ENCODE results near the gene SLC6A11.

The SLC6A11 gene

DNA sequence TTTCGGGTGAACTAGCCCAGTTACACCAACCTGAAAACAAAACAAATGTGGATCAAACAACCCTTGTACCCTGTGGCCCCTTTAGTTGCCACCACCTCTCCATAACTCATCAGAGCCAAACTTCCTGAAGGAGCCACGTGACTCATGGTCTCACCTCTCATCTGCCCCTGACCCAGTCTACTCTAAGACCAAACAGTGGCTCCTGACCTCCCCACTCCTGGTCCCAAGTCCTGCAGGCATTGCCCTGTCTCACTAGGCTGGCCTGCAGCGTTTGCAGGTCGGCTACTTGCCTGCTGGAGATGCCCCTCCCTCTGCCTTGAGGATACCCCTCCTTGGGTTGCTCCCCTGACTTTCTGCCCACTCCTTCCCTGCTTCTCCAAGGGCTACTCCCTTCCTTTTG lies 23.1 kb downstream of the SLC6A11 start:
- TF ChIP-seq ISL1 (CRISPR knock-in tag; IDR thresholded peaks at IDR 0.05) (no peak), RARB (CRISPR knock-in tag; IDR thresholded peaks at IDR 0.05) (no peak), ZC3H10 (CRISPR knock-in tag; IDR thresholded peaks at IDR 0.05) (no peak), CSDC2 (CRISPR knock-in tag; IDR thresholded peaks at IDR 0.05) (no peak), ZNF8 (CRISPR knock-in tag; IDR thresholded peaks at IDR 0.05) (no peak), TOX (CRISPR knock-in tag; IDR thresholded peaks at IDR 0.05; ENCODE audit: borderline replicate concordance) (no peak), ZFP30 (CRISPR knock-in tag; IDR thresholded peaks at IDR 0.05) (no peak), GLIS3 (CRISPR knock-in tag; IDR thresholded peaks at IDR 0.05) (no peak), OSR1 (CRISPR knock-in tag; IDR thresholded peaks at IDR 0.05) (no peak), ARNTL (CRISPR knock-in tag; IDR thresholded peaks at IDR 0.05; ENCODE audit: borderline replicate concordance, low read depth) (no peak), PPARA (CRISPR knock-in tag; IDR thresholded peaks at IDR 0.05; ENCODE audit: borderline replicate concordance) (no peak), ZFP3 (CRISPR knock-in tag; IDR thresholded peaks at IDR 0.05) (no peak), ZNF70 (CRISPR knock-in tag; IDR thresholded peaks at IDR 0.05) (no peak), TCF4 (CRISPR knock-in tag; IDR thresholded peaks at IDR 0.05; ENCODE audit: borderline replicate concordance) (no peak), BACH2 (CRISPR knock-in tag; IDR thresholded peaks at IDR 0.05; ENCODE audit: borderline replicate concordance) (no peak)
- TF ChIP-seq, protein P1, sequence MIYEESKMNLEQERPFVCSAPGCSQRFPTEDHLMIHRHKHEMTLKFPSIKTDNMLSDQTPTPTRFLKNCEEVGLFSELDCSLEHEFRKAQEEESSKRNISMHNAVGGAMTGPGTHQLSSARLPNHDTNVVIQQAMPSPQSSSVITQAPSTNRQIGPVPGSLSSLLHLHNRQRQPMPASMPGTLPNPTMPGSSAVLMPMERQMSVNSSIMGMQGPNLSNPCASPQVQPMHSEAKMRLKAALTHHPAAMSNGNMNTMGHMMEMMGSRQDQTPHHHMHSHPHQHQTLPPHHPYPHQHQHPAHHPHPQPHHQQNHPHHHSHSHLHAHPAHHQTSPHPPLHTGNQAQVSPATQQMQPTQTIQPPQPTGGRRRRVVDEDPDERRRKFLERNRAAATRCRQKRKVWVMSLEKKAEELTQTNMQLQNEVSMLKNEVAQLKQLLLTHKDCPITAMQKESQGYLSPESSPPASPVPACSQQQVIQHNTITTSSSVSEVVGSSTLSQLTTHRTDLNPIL (CRISPR knock-in tag; IDR thresholded peaks at IDR 0.05; ENCODE audit: low read depth): no peak
- TF ChIP-seq, protein P2, sequence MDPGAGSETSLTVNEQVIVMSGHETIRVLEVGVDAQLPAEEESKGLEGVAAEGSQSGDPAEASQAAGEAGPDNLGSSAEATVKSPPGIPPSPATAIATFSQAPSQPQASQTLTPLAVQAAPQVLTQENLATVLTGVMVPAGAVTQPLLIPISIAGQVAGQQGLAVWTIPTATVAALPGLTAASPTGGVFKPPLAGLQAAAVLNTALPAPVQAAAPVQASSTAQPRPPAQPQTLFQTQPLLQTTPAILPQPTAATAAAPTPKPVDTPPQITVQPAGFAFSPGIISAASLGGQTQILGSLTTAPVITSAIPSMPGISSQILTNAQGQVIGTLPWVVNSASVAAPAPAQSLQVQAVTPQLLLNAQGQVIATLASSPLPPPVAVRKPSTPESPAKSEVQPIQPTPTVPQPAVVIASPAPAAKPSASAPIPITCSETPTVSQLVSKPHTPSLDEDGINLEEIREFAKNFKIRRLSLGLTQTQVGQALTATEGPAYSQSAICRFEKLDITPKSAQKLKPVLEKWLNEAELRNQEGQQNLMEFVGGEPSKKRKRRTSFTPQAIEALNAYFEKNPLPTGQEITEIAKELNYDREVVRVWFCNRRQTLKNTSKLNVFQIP (CRISPR knock-in tag; IDR thresholded peaks at IDR 0.05; ENCODE audit: borderline replicate concordance, low read depth): no peak
- TF ChIP-seq, protein P3, sequence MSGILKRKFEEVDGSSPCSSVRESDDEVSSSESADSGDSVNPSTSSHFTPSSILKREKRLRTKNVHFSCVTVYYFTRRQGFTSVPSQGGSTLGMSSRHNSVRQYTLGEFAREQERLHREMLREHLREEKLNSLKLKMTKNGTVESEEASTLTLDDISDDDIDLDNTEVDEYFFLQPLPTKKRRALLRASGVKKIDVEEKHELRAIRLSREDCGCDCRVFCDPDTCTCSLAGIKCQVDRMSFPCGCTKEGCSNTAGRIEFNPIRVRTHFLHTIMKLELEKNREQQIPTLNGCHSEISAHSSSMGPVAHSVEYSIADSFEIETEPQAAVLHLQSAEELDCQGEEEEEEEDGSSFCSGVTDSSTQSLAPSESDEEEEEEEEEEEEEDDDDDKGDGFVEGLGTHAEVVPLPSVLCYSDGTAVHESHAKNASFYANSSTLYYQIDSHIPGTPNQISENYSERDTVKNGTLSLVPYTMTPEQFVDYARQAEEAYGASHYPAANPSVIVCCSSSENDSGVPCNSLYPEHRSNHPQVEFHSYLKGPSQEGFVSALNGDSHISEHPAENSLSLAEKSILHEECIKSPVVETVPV (CRISPR knock-in tag; IDR thresholded peaks at IDR 0.05): no peak
- TF ChIP-seq, protein P4, sequence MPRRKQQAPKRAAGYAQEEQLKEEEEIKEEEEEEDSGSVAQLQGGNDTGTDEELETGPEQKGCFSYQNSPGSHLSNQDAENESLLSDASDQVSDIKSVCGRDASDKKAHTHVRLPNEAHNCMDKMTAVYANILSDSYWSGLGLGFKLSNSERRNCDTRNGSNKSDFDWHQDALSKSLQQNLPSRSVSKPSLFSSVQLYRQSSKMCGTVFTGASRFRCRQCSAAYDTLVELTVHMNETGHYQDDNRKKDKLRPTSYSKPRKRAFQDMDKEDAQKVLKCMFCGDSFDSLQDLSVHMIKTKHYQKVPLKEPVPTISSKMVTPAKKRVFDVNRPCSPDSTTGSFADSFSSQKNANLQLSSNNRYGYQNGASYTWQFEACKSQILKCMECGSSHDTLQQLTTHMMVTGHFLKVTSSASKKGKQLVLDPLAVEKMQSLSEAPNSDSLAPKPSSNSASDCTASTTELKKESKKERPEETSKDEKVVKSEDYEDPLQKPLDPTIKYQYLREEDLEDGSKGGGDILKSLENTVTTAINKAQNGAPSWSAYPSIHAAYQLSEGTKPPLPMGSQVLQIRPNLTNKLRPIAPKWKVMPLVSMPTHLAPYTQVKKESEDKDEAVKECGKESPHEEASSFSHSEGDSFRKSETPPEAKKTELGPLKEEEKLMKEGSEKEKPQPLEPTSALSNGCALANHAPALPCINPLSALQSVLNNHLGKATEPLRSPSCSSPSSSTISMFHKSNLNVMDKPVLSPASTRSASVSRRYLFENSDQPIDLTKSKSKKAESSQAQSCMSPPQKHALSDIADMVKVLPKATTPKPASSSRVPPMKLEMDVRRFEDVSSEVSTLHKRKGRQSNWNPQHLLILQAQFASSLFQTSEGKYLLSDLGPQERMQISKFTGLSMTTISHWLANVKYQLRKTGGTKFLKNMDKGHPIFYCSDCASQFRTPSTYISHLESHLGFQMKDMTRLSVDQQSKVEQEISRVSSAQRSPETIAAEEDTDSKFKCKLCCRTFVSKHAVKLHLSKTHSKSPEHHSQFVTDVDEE (CRISPR knock-in tag; IDR thresholded peaks at IDR 0.05): no peak
- ATAC-seq: no peak

DNA sequence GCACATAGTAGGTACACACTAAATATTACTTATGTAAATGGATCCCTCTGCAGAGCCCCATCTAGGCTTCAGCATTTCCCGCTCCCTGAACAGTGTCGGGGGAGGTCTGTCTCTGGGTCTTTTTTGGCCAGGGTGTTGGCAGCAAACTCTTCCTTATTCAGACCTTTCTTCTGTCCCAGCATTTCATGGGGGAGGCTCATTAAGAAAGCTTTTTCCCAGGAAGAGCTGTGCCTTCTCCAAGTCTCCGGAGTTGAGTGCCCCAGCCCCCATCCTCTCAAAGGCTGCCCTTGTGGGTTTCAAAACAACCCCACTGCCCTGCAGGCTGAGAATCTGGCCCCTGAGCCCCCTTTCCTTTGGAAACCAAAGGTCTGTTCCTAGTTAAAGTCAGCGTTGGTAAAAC lies 25.1 kb downstream of the SLC6A11 start:
- no peak for TF ChIP-seq TOX (CRISPR knock-in tag; IDR thresholded peaks at IDR 0.05; ENCODE audit: borderline replicate concordance)
- TF ChIP-seq, protein P1 (CRISPR knock-in tag; IDR thresholded peaks at IDR 0.05; ENCODE audit: low read depth): no peak
- no peak for TF ChIP-seq GLIS3 (CRISPR knock-in tag; IDR thresholded peaks at IDR 0.05)
- TF ChIP-seq ARNTL (CRISPR knock-in tag; IDR thresholded peaks at IDR 0.05; ENCODE audit: borderline replicate concordance, low read depth): no peak
- TF ChIP-seq, protein P5, sequence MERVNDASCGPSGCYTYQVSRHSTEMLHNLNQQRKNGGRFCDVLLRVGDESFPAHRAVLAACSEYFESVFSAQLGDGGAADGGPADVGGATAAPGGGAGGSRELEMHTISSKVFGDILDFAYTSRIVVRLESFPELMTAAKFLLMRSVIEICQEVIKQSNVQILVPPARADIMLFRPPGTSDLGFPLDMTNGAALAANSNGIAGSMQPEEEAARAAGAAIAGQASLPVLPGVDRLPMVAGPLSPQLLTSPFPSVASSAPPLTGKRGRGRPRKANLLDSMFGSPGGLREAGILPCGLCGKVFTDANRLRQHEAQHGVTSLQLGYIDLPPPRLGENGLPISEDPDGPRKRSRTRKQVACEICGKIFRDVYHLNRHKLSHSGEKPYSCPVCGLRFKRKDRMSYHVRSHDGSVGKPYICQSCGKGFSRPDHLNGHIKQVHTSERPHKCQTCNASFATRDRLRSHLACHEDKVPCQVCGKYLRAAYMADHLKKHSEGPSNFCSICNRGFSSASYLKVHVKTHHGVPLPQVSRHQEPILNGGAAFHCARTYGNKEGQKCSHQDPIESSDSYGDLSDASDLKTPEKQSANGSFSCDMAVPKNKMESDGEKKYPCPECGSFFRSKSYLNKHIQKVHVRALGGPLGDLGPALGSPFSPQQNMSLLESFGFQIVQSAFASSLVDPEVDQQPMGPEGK (CRISPR knock-in tag; IDR thresholded peaks at IDR 0.05; ENCODE audit: borderline replicate concordance): no peak

DNA sequence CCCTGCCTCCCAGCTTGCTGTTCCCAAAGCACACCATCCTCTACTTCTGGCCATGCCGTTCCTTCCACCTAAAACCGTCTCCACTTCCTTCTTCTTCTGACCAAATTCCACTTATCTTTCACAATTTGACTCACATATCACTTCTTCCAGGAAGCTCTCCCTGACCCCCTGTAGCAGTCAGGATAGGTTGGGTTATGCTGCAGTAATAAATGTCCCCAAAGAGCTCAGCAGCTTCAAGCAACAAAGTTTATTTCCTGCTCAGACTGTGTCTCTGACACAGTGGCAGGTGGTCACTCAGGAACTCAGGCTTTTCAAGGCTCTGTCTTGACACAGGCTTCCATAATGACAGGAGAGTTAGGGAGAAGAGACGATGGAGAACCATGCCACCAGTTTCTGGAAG lies 27.4 kb downstream of the SLC6A11 start:
- ATAC-seq: no peak
- no peak for TF ChIP-seq ZNF8 (CRISPR knock-in tag; IDR thresholded peaks at IDR 0.05)
- TF ChIP-seq, protein P3 (CRISPR knock-in tag; IDR thresholded peaks at IDR 0.05): no peak
- TF ChIP-seq, protein P4 (CRISPR knock-in tag; IDR thresholded peaks at IDR 0.05): no peak
- no peak for TF ChIP-seq ZFP30 (CRISPR knock-in tag; IDR thresholded peaks at IDR 0.05)
- TF ChIP-seq PPARA (CRISPR knock-in tag; IDR thresholded peaks at IDR 0.05; ENCODE audit: borderline replicate concordance): no peak
- no peak for TF ChIP-seq ESRRG (CRISPR knock-in tag; IDR thresholded peaks at IDR 0.05)
- TF ChIP-seq OSR1 (CRISPR knock-in tag; IDR thresholded peaks at IDR 0.05): no peak
- no peak for TF ChIP-seq GLIS3 (CRISPR knock-in tag; IDR thresholded peaks at IDR 0.05)
- no peak for TF ChIP-seq ZNF70 (CRISPR knock-in tag; IDR thresholded peaks at IDR 0.05)

More for the DNA sequence above, 25.1 kb downstream of the SLC6A11 start:
- ATAC-seq: no peak

Data from SK-N-SH treated with all-trans-retinoic acid at 6 μM for 48 hours (cell line).